NCI-H1105 (cell line): ENCODE data around the gene AVPR2.

Source experiments
- DNase-seq: peaks from one replicate; lab custom pipeline; 2025; lab: John Stamatoyannopoulos, UW

Gene AVPR2

GRCh38 chrX:153885968-153886903, 18.2 kb upstream of the AVPR2 start, which contains the start of gene L1CAM:
L1CAM (minus strand) TSS chrX:153886173; CDS start chrX:153875836, 10,337 bp downstream.
- no peak for DNase-seq

DNA sequence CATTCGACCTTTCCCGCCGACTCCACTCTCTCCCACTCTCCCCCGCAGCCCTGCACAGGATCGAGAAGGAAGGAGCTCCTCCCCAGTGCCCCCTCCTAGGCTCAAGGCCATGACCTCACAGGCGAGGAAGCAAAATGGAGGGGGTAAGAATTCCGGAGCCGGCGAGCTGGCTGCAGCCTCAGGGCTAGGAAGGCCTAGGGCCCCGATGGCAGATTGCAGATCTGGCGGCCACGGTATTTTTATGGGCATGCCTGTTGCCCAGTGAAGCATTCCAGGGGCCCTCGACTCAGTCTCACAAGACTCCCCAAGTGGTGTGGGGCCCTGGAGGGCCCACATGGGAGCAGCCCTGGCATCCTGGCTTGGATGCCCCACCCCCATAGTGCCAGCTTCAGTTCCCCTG, 17.6 kb upstream of the AVPR2 start:
- DNase-seq = no peak

DNA sequence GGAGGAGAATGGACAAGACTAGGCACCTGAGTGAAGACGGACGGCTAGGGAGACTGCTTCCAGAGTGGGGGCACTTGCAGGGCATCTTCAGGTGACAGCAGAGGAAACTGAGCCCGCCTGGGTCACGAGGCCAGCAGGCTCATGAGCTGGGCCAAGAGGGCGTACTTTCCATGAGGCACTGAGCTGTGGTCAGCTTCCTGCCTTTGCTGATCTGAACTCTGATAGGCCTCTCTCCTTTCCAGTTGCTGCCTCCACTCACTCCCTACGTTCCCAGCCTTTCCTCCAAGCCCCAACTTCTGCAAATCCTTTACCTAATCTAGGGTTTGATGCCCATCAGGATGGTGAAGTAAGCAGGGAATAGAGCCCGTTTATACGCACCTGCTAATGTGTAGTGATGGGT, 17.1 kb upstream of the AVPR2 start:
- DNase-seq = no peak

DNA sequence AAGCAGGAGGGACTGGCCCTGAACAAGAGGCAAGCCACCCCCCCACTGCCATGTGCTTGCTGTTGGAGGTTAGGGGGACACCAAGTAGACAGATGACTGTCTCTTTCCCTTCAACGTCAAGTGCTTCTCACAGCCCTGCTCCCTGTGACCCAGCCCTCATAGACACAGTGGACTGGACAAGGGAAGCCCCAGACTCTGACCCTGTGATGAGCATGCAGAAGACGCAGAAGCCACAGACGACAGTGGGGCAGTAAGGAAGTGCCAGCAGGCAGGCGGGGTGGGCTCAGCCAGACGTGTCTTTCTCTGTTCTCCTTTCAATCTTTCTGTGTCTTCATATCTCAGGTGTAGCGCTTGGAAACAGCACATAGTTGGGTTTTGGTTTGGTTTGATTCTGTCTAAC, 16.1 kb upstream of the AVPR2 start:
- no peak for DNase-seq

DNA sequence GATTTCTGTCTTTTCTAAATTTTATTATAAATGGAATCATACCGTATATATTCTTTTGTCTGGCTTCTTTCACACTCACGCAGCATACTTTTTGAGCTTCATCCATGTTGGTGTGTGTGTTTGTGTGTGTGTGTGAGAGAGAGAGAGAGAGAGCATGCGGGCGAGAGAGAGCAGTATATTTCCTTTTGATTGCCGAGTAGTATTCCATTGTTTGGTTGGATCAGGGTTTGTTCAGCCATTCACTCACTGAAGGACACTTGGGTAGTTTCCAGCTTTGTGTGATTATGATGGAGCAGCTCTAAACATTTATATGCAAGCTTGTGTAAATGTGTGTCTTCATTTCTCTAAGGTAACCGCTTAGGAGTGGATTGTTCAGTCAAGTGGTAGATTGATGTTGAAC, 15.3 kb upstream of the AVPR2 start:
- DNase-seq = no peak

DNA sequence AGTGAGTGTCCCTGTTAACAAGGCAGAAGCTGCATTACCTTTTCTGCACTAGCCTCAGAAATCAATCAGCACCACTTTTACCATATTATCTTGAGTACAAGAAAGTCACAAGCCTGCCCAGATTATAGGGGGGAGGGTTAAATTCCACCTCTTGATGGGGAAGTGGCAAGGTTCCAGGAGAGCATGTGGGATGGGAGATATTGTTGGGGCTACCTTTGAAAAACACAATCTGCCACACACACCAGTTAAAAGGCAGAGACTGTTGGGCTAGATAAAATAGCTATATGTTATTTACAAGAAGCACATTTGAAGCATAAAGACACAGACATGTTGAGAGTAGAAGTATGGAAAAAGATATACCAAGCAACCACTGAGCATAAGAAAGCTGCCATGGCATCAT, 6.6 kb upstream of the AVPR2 start:
- no peak for DNase-seq

DNA sequence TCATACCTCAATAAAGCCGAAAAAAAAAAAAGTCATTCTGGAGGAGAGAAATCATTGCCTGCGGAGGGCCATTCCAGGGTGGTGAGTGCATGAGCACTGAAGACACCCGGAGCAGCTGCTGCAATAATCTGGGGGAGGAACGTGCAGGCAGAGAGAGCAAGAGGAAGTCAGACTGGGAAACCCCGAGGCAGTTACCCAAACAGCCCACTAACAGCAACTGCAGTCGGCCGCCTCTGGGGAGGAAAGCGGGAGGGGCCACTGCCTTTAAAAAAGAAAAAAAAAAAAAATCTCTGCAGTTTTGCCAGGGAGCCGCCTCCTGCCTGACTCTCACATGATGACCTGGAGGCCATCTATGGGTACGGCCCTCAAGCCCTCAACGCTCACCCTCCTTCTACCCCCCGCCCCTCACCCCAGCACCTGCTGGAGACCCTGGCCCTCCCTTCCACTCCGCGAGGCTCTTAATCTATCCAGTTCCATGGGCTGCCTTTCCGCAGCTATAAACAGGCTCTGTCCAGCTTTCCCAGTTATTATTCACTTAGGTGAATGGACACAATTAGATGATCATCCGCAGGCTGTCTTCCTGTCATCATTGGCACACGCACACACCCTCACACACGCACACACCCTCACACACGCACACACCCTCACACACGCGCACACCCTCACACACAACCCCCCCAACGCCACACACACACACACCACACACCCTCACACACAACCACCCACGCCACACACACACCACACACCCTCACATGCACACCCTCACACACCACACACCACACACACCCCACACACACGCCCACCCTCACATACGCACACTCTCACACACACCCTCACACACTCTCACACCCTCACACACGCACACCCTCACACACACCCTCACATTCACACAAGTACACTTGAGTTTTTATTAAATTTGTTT, 3.4 kb upstream of the AVPR2 start:
- DNase-seq = peak; percentile 61

DNA sequence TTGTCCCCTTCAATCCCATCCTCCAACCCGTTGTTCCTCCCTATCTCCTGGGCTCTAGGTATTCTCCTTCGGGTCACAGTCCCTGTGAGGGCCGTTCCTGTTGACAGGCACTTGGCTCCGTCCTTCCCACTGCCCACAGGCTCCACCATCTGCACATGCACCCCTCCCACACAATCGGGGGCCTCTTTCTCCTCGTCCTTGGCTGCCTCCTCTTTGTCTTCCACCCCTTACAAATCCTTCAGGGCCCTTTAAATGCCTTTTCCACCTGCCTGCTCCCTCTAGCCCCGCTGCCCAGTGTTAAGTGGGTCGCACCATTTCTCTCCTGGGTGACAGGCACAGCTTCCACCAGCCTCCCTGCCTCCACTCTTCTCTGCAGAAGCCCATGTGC, 2.7 kb upstream of the AVPR2 start:
- no peak for DNase-seq

- DNase-seq = no peak
Observed at GRCh38 chrX:153902385-153902784, 2.1 kb upstream of the AVPR2 start.

DNA sequence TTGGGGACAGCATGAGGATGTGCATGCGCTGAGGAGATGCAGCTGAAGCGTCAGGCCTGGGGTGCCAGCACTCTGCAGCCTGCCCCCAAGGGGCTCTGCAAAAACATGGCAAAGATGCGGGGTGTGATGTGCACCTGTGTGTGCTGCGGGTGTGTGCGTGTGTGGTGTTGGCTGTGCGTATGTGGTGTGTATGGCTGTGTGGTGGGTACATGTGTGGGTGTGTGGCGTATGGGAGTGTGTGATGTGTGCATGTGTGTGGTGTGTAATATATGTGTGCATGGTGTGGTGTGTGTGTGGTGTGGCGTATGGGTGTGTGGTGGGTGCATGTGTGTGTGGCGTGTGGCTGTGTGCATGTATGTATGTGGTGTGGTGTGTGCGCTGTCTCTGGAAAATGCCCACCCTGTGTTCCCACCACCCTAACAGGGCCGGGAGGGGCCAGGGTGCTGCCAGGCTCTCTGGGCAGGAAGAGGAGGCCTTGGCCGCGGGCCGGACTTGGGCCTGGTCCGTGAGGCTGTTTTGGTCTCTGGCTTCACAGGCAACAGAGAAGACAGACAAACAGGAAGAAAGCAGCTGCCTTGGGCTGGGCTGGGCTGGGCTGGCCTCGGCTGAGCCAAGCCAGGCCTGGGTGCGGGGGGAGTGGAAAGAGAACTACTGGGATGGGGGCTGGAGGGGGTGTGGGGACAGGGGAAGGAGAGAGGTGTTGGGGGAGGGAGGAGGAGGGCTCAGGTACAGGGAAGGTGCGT, 1.1 kb upstream of the AVPR2 start:
- DNase-seq = no peak

DNA sequence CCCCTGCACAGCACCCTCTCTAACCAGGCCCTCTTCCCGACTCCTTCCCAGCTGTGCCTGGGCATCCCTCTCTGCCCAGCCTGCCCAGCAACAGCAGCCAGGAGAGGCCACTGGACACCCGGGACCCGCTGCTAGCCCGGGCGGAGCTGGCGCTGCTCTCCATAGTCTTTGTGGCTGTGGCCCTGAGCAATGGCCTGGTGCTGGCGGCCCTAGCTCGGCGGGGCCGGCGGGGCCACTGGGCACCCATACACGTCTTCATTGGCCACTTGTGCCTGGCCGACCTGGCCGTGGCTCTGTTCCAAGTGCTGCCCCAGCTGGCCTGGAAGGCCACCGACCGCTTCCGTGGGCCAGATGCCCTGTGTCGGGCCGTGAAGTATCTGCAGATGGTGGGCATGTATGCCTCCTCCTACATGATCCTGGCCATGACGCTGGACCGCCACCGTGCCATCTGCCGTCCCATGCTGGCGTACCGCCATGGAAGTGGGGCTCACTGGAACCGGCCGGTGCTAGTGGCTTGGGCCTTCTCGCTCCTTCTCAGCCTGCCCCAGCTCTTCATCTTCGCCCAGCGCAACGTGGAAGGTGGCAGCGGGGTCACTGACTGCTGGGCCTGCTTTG, 1.1 kb downstream of the AVPR2 start:
- no peak for DNase-seq

DNA sequence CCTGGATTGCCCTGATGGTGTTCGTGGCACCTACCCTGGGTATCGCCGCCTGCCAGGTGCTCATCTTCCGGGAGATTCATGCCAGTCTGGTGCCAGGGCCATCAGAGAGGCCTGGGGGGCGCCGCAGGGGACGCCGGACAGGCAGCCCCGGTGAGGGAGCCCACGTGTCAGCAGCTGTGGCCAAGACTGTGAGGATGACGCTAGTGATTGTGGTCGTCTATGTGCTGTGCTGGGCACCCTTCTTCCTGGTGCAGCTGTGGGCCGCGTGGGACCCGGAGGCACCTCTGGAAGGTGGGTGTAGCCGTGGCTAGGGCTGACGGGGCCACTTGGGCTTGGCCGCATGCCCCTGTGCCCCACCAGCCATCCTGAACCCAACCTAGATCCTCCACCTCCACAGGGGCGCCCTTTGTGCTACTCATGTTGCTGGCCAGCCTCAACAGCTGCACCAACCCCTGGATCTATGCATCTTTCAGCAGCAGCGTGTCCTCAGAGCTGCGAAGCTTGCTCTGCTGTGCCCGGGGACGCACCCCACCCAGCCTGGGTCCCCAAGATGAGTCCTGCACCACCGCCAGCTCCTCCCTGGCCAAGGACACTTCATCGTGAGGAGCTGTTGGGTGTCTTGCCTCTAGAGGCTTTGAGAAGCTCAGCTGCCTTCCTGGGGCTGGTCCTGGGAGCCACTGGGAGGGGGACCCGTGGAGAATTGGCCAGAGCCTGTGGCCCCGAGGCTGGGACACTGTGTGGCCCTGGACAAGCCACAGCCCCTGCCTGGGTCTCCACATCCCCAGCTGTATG, 1.8 kb downstream of the AVPR2 start:
- no peak for DNase-seq

GRCh38 chrX:153907456-153907855, 3.0 kb downstream of the AVPR2 start:
- no peak for DNase-seq

GRCh38 chrX:153908219-153908860, 3.9 kb downstream of the AVPR2 start:
- no peak for DNase-seq

- DNase-seq = no peak
Observed at GRCh38 chrX:153909024-153909979, 4.8 kb downstream of the AVPR2 start.

DNA sequence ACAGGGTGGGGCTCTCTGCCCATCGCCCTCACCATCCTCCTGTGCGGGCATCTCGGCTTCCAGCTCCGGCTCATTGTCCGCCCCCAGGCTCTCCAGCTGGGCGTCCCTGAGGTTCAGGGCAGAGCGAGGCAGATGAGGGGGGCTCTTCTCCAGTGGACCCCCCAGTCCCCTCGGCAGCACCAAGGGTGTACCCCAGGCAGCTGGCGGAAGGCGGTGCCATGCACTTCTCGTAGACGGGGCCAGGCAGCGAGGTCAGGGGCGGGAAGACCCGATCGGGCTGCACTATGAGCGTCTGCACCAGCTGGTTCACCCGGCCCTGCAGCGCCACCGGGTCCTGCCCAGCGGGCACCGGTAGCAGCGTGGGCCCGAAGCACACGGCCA, 5.5 kb downstream of the AVPR2 start:
- no peak for DNase-seq

GRCh38 chrX:153910446-153910845, 6.0 kb downstream of the AVPR2 start:
- no peak for DNase-seq

GRCh38 chrX:153911798-153912197, 7.3 kb downstream of the AVPR2 start:
- no peak for DNase-seq

DNA sequence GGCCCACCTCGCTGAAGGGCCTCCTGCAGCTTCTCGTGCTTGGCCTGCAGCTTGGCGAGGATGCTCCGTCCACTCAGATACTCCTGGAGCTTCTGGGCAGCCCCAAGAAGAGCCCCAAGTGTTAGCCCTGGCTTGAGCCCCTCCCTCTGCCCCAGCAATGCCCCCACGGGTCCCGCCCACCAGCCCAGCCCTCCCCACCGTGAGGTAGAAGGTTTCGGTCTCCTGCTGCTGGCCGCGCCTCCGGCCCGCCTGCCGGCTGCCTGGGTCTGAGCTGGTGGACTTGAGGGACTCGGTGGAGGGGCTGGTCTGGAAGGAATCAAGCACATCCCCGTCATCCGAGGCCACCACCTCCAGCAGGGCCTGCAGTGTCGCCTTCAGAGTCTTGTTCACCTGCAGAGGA, 8.7 kb downstream of the AVPR2 start:
- DNase-seq = no peak
